Stimulated activated CD8-positive, alpha-beta memory T cell treated with anti-CD3 and anti-CD28 coated beads, Interleukin-15, amount 100 ng/mL, for 48 hours (primary cell): Measurements from ENCODE around the gene SEMA6B.

Source experiments
- DNase-seq, 2 donors: peaks; one replicate each; pipeline ENCODE4 v3.0.0-alpha.2; 2020; ENCODE audit warnings: low read depth in 2 of 2

SEMA6B gene

GRCh38 chr19:4493104-4493928, 66.2 kb downstream of the SEMA6B start:
- no peak for DNase-seq
